DOHH2 (cell line): Measurements from ENCODE around the gene SLC35F6.

Experiments used
- CTCF ChIP-seq: fragments of 200-600 bp; sonication (generic); IDR thresholded peaks from one replicate; pipeline ENCODE4 v1.5.1; 2014; ENCODE audit warnings: antibody characterized with exemption, mild to moderate bottlenecking, low read depth, low read length; ENCODE audit not compliant: poor library complexity, severe bottlenecking
- EZH2phosphoT487 ChIP-seq: fragments of 200-600 bp; sonication (generic); IDR thresholded peaks from 2 replicates; pipeline ENCODE4 v1.6.1; 2017; ENCODE audit warnings: borderline replicate concordance, mild to moderate bottlenecking, antibody characterized with exemption, low read length, moderate library complexity, mixed read lengths

- TF ChIP-seq CTCF (no peak), EZH2phosphoT487 (no peak)
These were observed 19.1 kb upstream of the SLC35F6 start for GRCh38 chr2:26744953-26745352.
